GM23338 (cell line): ENCODE data around the gene TARP.

Experiments
- ATAC-seq: fragments of 200-7000 bp; cut with Tn5 transposase; 3 replicates; pipeline ENCODE4 v1.9.1; 2020
- DNase-seq: peaks from one replicate; pipeline ENCODE4 v3.0.0-alpha.2; 2015; ENCODE audit warnings: low spot score
- H2AFZ ChIP-seq: fragments of 200-600 bp; sonication (generic); 2 replicates; pipeline ENCODE4 v1.8.0; 2016; ENCODE audit warnings: antibody characterized with exemption, mild to moderate bottlenecking, moderate library complexity
- H3F3A ChIP-seq: fragments of 200-600 bp; sonication (generic); replicated peaks from 2 replicates; pipeline ENCODE4 v1.8.0; 2017; ENCODE audit warnings: antibody characterized with exemption, mixed run types, low read depth
- H3K27ac ChIP-seq: fragments of 200-600 bp; sonication (generic); 2 replicates; pipeline ENCODE4 v1.6.1; 2016; ENCODE audit warnings: low read depth
- H3K27me3 ChIP-seq: fragments of 200-600 bp; sonication (generic); 2 replicates; pipeline ENCODE4 v1.8.0; 2016; ENCODE audit warnings: mild to moderate bottlenecking, mixed run types, moderate library complexity; ENCODE audit not compliant: insufficient read depth
- H3K36me3 ChIP-seq: fragments of 200-600 bp; sonication (generic); 2 replicates; pipeline ENCODE4 v1.8.0; 2016; ENCODE audit warnings: mild to moderate bottlenecking; ENCODE audit not compliant: insufficient read depth
- H3K4me1 ChIP-seq: fragments of 200-600 bp; sonication (generic); 2 replicates; pipeline ENCODE4 v1.8.0; 2016; ENCODE audit warnings: mild to moderate bottlenecking, moderate library complexity; ENCODE audit not compliant: insufficient read depth
- H3K4me2 ChIP-seq: fragments of 200-600 bp; sonication (generic); 2 replicates; pipeline ENCODE4 v1.7.1; 2017; ENCODE audit warnings: mixed run types
- H3K4me3 ChIP-seq: fragments of 200-600 bp; sonication (generic); 2 replicates; pipeline ENCODE4 v1.6.1; 2016; ENCODE audit warnings: mixed run types
- H3K79me2 ChIP-seq: fragments of 200-600 bp; sonication (generic); replicated peaks from 2 replicates; pipeline ENCODE4 v1.8.0; 2017; ENCODE audit warnings: mild to moderate bottlenecking; ENCODE audit not compliant: insufficient read depth
- H3K9me2 ChIP-seq: fragments of 200-600 bp; sonication (generic); 2 replicates; pipeline ENCODE4 v1.8.0; 2017; ENCODE audit not compliant: insufficient read depth
- H4K20me1 ChIP-seq: fragments of 200-600 bp; sonication (generic); replicated peaks from 2 replicates; pipeline ENCODE4 v1.8.0; 2017; ENCODE audit warnings: mild to moderate bottlenecking; ENCODE audit not compliant: insufficient read depth
- H3K27ac Mint-ChIP-seq: 2 replicates; pipeline ENCODE4 v1.8.0; 2020; ENCODE audit warnings: inconsistent platforms, mild to moderate bottlenecking, moderate library complexity, mixed read lengths
- H3K27me3 Mint-ChIP-seq: 3 replicates; pipeline ENCODE4 v1.8.0; 2022; ENCODE audit warnings: low read depth, mild to moderate bottlenecking, moderate library complexity, mixed read lengths, inconsistent platforms; ENCODE audit not compliant: insufficient read depth, poor library complexity
- H3K36me3 Mint-ChIP-seq: 3 replicates; pipeline ENCODE4 v1.8.0; 2021; ENCODE audit warnings: low read depth, mild to moderate bottlenecking, inconsistent platforms, moderate library complexity, mixed read lengths
- H3K4me1 Mint-ChIP-seq: 3 replicates; pipeline ENCODE4 v1.8.0; 2020; ENCODE audit warnings: mild to moderate bottlenecking, inconsistent platforms, mixed read lengths
- H3K4me3 Mint-ChIP-seq: 3 replicates; pipeline ENCODE4 v1.8.0; 2021; ENCODE audit warnings: moderate library complexity, mild to moderate bottlenecking, inconsistent platforms, mixed read lengths
- H3K9me3 Mint-ChIP-seq: 3 replicates; pipeline ENCODE4 v1.8.0; 2020; ENCODE audit warnings: moderate library complexity, mild to moderate bottlenecking, inconsistent platforms, mixed read lengths
- EZH2 ChIP-seq: fragments of 200-600 bp; sonication (generic); IDR thresholded peaks from one replicate; pipeline ENCODE4 v1.8.0; 2017; ENCODE audit warnings: antibody characterized with exemption, mild to moderate bottlenecking, low read depth; ENCODE audit not compliant: unreplicated experiment
- EZH2phosphoT487 ChIP-seq: fragments of 200-600 bp; sonication (generic); IDR thresholded peaks from one replicate; pipeline ENCODE4 v1.8.1; 2018; ENCODE audit warnings: antibody characterized with exemption; ENCODE audit not compliant: unreplicated experiment
- JUNB ChIP-seq: IDR thresholded peaks from one replicate; pipeline ENCODE4 v1.6.1; 2016; ENCODE audit warnings: antibody characterized with exemption; ENCODE audit not compliant: unreplicated experiment
- STAT1 ChIP-seq: IDR thresholded peaks from one replicate; pipeline ENCODE4 v1.6.1; 2016; ENCODE audit warnings: antibody characterized with exemption; ENCODE audit not compliant: unreplicated experiment
- ZNF114 ChIP-seq: fragments of 250-450 bp; sonication (Bioruptor Pico); IDR thresholded peaks from 2 replicates; pipeline ENCODE4 v1.5.0; 2020; ENCODE audit warnings: mild to moderate bottlenecking, moderate library complexity
- ZNF331 ChIP-seq: fragments of 250-450 bp; sonication (Bioruptor Pico); IDR thresholded peaks from 2 replicates; pipeline ENCODE4 v1.5.0; 2020; ENCODE audit warnings: low read depth, mild to moderate bottlenecking, moderate library complexity
- TF ChIP-seq, protein P1 (sequence below): IDR thresholded peaks from 2 replicates; pipeline ENCODE4 v1.6.1; 2016; ENCODE audit warnings: antibody characterized with exemption
- TF ChIP-seq, protein P2 (sequence below): IDR thresholded peaks from one replicate; pipeline ENCODE4 v1.6.1; 2018; ENCODE audit warnings: antibody characterized with exemption; ENCODE audit not compliant: unreplicated experiment

The TARP gene

DNA sequence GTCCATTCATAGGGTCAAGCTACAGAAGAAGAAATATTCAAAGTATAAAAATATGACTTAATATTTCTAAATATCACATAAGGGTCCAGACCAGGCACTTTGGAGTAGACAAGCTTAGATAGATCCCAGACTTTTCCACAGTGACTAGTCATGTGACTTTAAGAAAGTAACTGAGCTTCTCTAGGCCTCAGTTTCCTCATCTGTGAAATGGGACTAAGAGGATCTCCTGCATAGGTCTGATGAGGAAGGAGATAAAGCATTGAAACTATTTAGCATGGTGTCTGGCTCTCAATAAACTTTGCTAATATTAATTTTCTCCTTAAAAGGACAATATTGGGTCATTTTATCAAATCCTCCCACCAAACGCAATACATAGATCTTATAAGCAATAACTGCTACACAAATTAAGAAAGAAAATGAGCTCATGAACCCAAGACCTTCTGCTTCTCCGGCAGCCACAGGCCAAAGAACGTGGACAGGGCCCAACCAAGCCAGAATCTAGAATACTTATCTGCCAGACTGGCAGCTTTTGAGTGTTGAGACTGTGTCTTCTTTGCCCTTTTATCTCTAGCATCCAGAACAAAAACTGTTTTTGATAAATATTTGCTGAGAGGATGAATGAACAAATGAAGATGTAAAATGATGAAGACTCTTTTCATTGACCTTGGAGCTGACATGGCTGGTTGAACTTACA is 1.6 kb upstream of the TARP start:
- Mint-ChIP-seq H3K4me1 (peaks cover 15% of the 10 kb centered on the region; the same call in 2 of the 3 replicates), H3K27ac (no peak overlapping the region), H3K27me3 (no peaks in the 10 kb centered on the region), H3K9me3 (no peaks in the 10 kb centered on the region), H3K36me3 (no peaks in the 10 kb centered on the region), H3K4me3 (no peak overlapping the region)
- H3K4me1 ChIP-seq: peaks cover 4% of the 10 kb centered on the region; the same call in 1 of the 2 replicates
- ATAC-seq: no peak
- H3K27me3 ChIP-seq: no peaks in the 10 kb centered on the region
- no peak overlapping the region for H3K4me2 ChIP-seq
- H3K4me3 ChIP-seq: no peak overlapping the region
- H3K9me2 ChIP-seq: no peaks in the 10 kb centered on the region
- H3F3A ChIP-seq: no peaks in the 10 kb centered on the region
- no peak overlapping the region for H3K27ac ChIP-seq
- no peaks in the 10 kb centered on the region for H4K20me1 ChIP-seq
- H3K79me2 ChIP-seq: no peaks in the 10 kb centered on the region
- DNase-seq: no peak
- no peaks in the 10 kb centered on the region for H3K36me3 ChIP-seq
- H2AFZ ChIP-seq: no peak overlapping the region
- no peak for TF ChIP-seq ZNF331
- TF ChIP-seq ZNF114 (CRISPR knock-in tag): no peak
- TF ChIP-seq, protein P1, sequence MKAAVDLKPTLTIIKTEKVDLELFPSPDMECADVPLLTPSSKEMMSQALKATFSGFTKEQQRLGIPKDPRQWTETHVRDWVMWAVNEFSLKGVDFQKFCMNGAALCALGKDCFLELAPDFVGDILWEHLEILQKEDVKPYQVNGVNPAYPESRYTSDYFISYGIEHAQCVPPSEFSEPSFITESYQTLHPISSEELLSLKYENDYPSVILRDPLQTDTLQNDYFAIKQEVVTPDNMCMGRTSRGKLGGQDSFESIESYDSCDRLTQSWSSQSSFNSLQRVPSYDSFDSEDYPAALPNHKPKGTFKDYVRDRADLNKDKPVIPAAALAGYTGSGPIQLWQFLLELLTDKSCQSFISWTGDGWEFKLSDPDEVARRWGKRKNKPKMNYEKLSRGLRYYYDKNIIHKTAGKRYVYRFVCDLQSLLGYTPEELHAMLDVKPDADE: no peak
- no peak for TF ChIP-seq JUNB
- no peak for TF ChIP-seq STAT1
- TF ChIP-seq EZH2: no peak
- TF ChIP-seq, protein P2, sequence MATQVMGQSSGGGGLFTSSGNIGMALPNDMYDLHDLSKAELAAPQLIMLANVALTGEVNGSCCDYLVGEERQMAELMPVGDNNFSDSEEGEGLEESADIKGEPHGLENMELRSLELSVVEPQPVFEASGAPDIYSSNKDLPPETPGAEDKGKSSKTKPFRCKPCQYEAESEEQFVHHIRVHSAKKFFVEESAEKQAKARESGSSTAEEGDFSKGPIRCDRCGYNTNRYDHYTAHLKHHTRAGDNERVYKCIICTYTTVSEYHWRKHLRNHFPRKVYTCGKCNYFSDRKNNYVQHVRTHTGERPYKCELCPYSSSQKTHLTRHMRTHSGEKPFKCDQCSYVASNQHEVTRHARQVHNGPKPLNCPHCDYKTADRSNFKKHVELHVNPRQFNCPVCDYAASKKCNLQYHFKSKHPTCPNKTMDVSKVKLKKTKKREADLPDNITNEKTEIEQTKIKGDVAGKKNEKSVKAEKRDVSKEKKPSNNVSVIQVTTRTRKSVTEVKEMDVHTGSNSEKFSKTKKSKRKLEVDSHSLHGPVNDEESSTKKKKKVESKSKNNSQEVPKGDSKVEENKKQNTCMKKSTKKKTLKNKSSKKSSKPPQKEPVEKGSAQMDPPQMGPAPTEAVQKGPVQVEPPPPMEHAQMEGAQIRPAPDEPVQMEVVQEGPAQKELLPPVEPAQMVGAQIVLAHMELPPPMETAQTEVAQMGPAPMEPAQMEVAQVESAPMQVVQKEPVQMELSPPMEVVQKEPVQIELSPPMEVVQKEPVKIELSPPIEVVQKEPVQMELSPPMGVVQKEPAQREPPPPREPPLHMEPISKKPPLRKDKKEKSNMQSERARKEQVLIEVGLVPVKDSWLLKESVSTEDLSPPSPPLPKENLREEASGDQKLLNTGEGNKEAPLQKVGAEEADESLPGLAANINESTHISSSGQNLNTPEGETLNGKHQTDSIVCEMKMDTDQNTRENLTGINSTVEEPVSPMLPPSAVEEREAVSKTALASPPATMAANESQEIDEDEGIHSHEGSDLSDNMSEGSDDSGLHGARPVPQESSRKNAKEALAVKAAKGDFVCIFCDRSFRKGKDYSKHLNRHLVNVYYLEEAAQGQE: no peak
- TF ChIP-seq EZH2phosphoT487: no peak

DNA sequence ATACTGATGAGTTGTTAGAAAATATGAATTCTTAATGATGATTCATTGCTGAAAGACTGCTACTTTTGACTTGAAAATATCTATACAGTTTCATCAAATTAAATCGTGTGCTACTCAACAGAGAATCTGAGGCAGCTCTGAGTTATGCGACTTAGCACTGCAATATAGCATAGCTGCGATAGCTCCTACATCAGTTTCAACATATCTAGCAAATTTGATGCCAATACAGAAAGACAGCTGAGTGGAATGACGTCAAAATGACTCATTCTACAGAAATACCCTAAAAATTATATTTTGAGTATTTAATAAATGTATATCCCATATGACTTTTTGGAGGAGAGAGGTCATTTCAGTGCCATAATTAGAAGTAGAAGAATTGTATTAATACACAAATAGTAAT is 1.1 kb upstream of the TARP start:
- Histone ChIP-seq H3F3A (no peaks in the 10 kb centered on the region), H3K4me2 (no peak overlapping the region), H3K27me3 (no peaks in the 10 kb centered on the region), H3K4me3 (no peak overlapping the region), H3K9me2 (no peaks in the 10 kb centered on the region), H2AFZ (no peak overlapping the region), H3K36me3 (no peaks in the 10 kb centered on the region), H4K20me1 (no peaks in the 10 kb centered on the region), H3K27ac (no peak overlapping the region), H3K4me1 (peaks cover 4% of the 10 kb centered on the region; the same call in 1 of the 2 replicates), H3K79me2 (no peaks in the 10 kb centered on the region)
- peaks cover 15% of the 10 kb centered on the region; the same call in 2 of the 3 replicates for H3K4me1 Mint-ChIP-seq
- ATAC-seq (no peak), DNase-seq (no peak)
- H3K27me3 Mint-ChIP-seq: no peaks in the 10 kb centered on the region
- no peak overlapping the region for H3K27ac Mint-ChIP-seq
- no peaks in the 10 kb centered on the region for H3K36me3 Mint-ChIP-seq
- H3K9me3 Mint-ChIP-seq: no peaks in the 10 kb centered on the region
- no peak overlapping the region for H3K4me3 Mint-ChIP-seq
- TF ChIP-seq EZH2: no peak
- TF ChIP-seq, protein P2: no peak
